T-cell (primary cell): Measurements from ENCODE around the gene ATXN2. TPM values are rescaled to one million over a fixed set of nuclear protein-coding genes. Genes with fewer than 3 reads are reported as not detected.
"Not testable (repeated sequence)": the region's sequence is repeated elsewhere in the genome, so short reads cannot be mapped to it uniquely, and the experiment has no call there.

Experiments used
- ATAC-seq, 4 experiments: fragments of 200-7000 bp in 3 of 4; fragments of 150-1000 bp in 1 of 4; cut with Tn5 transposase; replicated peaks in 1 of 4; 1 replicate in 3 of 4; 2 replicates in 1 of 4; pipeline ENCODE4 v1.10.0; 2021; ENCODE audit warnings: moderate library complexity in 3 of 4, mild to moderate bottlenecking in 2 of 4, moderate number of reproducible peaks in 1 of 4
- CTCF ChIA-PET, 2 donors: fragments of 300-600 bp; sonication (Branson Sonifier 250); formaldehyde crosslinking; loops; one replicate each; lab custom pipeline; 2022; ENCODE audit warnings: antibody characterized with exemption in 2 of 2; lab: Charles Lee
- POLR2A ChIA-PET, 2 donors: fragments of 300-600 bp; sonication (Branson Sonifier 250); formaldehyde crosslinking; loops; one replicate each; lab custom pipeline; 2022; ENCODE audit warnings: antibody characterized with exemption in 2 of 2; lab: Charles Lee
- DNase-seq, 35 experiments: peaks; one replicate each; pipeline versions ENCODE4 v3.0.0 to v3.0.0-alpha.2; 2013 to 2023
- H3K27ac ChIP-seq: one replicate; pipeline ENCODE4 v1.5.1; 2013; ENCODE audit warnings: low read length
- H3K27me3 ChIP-seq, 2 experiments: replicated peaks in 1 of 2; 1 replicate in 1 of 2; 2 replicates in 1 of 2; pipeline versions ENCODE4 v1.6.1 to v1.7.0; 2013; ENCODE audit warnings: low read length in 1 of 2, mixed read lengths in 1 of 2; ENCODE audit not compliant: control insufficient read depth in 2 of 2, insufficient read depth in 2 of 2; ENCODE audit errors: extremely low read depth in 1 of 2
- H3K36me3 ChIP-seq, 2 donors: 1 replicate in 1 of 2; 2 replicates in 1 of 2; pipeline versions ENCODE4 v1.6.1 to v1.7.0; 2013; ENCODE audit warnings: low read length in 1 of 2; ENCODE audit not compliant: control insufficient read depth in 2 of 2, insufficient read depth in 1 of 2; ENCODE audit errors: extremely low read depth in 1 of 2
- H3K4me1 ChIP-seq, 2 experiments: 1 replicate in 1 of 2; 2 replicates in 1 of 2; pipeline versions ENCODE4 v1.6.1 to v1.7.0; 2013; ENCODE audit warnings: low read length in 2 of 2, mixed read lengths in 1 of 2; ENCODE audit not compliant: insufficient read depth in 2 of 2, control insufficient read depth in 1 of 2; ENCODE audit errors: extremely low read depth in 1 of 2
- H3K4me3 ChIP-seq, 2 donors: 1 replicate in 1 of 2; 2 replicates in 1 of 2; pipeline versions ENCODE4 v1.5.1 to v1.7.0; 2013; ENCODE audit warnings: mild to moderate bottlenecking in 2 of 2, low read length in 1 of 2, moderate library complexity in 1 of 2; ENCODE audit not compliant: control insufficient read depth in 1 of 2; ENCODE audit errors: extremely low read depth in 1 of 2
- H3K9me3 ChIP-seq: 2 replicates; pipeline ENCODE4 v1.7.0; 2013
- H3K27ac Mint-ChIP-seq, 2 donors: one replicate each; pipeline ENCODE4 v1.8.0; 2020 to 2021; ENCODE audit warnings: mild to moderate bottlenecking in 2 of 2, mixed read lengths in 2 of 2
- H3K27me3 Mint-ChIP-seq, 2 donors: one replicate each; pipeline ENCODE4 v1.8.0; 2021 to 2022; ENCODE audit warnings: mixed read lengths in 2 of 2
- H3K36me3 Mint-ChIP-seq: one replicate; pipeline ENCODE4 v1.8.0; 2021; ENCODE audit warnings: mixed read lengths
- H3K4me1 Mint-ChIP-seq, 3 donors: one replicate each; pipeline ENCODE4 v1.8.0; 2020 to 2022; ENCODE audit warnings: mixed read lengths in 3 of 3, mild to moderate bottlenecking in 1 of 3
- H3K4me3 Mint-ChIP-seq, 3 donors: one replicate each; pipeline ENCODE4 v1.8.0; 2020 to 2022; ENCODE audit warnings: mild to moderate bottlenecking in 3 of 3, mixed read lengths in 3 of 3, moderate library complexity in 3 of 3
- H3K9me3 Mint-ChIP-seq, 3 donors: one replicate each; pipeline ENCODE4 v1.8.0; 2020 to 2022; ENCODE audit warnings: mixed read lengths in 3 of 3
- WGBS: methylation state at CpG from one replicate; pipeline ENCODE4 v1.1.5; 2013; ENCODE audit warnings: missing lambda C conversion rate; ENCODE audit not compliant: insufficient coverage; 5-methylcytosine and 5-hydroxymethylcytosine counted together
- total RNA-seq, 35 experiments: library from RNA in 6 of 35; stranded (reverse) in 6 of 35; fragments of 120-200 nt in 1 of 35; gene quantifications; one replicate each; pipeline versions ENCODE4 v1.2.1 to v1.2.4 and lab custom pipeline; 2013 to 2026

ATXN2 gene
- total RNA-seq, 5 donors from 2014 or later (not counting 1 experiment from before 2014, with no cell fraction given), result 48.6 to 54.0 (median 50.3) TPM

- Mint-ChIP-seq H3K36me3 (peaks cover 8% of the 10 kb centered on the region), H3K27ac (no peak overlapping the region), H3K4me3 (no peak overlapping the region), H3K27me3 (no peaks in the 10 kb centered on the region), H3K9me3 (no peaks in the 10 kb centered on the region), H3K4me1 (peaks cover 16 to 33% (median 29%) of the 10 kb centered on the region in 3 donors)
- no peaks in the 10 kb centered on the region for H3K27me3 ChIP-seq
- H3K27ac ChIP-seq, result no peak overlapping the region
- H3K4me1 ChIP-seq, result no peaks in the 10 kb centered on the region
- POLR2A ChIA-PET, result interaction anchor here in 1 of 2 donors (0.6 to 0.7 kb wide), 2 partner anchors 109 to 577 kb away, joined by 3 to 7 read pairs; no protein-coding TSS in a partner anchor
- CTCF ChIA-PET, result interaction anchor here (0.6 to 0.7 kb wide), 3 partner anchors 11 to 108 kb away, joined by 3 to 17 read pairs (median 3); no protein-coding TSS in a partner anchor
- ATAC-seq (no peak), DNase-seq (no peak)
- H3K4me3 ChIP-seq, result no peak overlapping the region
- H3K9me3 ChIP-seq, result no peaks in the 10 kb centered on the region
- no peaks in the 10 kb centered on the region for H3K36me3 ChIP-seq
- 86% methylated on average over 2 of the region's 5 CpGs for WGBS
These were observed 13.4 kb downstream of the ATXN2 start for GRCh38 chr12:111585690-111586089.

DNA sequence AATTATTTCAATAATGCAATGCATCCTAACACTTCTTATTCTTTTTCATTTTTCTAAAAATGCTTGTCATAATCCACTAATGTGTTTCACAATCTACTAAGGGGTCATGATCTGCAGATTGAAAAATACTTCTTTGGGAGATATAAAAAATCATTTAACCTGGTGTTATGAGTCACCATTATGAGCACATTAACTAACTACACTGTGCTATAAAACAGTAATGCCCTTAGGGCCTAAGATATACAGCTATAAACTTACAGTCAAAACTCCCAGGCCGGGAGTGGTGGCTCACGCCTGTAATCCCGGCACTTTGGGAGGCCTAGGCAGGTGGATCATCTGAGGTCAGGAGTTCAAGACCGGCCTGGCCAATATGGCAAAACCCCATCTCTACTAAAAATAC, 14.2 kb downstream of the ATXN2 start:
- no peak overlapping the region for H3K27ac Mint-ChIP-seq
- H3K4me3 ChIP-seq, result no peak overlapping the region
- H3K36me3 ChIP-seq, result no peaks in the 10 kb centered on the region
- H3K9me3 ChIP-seq, result no peaks in the 10 kb centered on the region
- DNase-seq (no peak), ATAC-seq (no peak)
- peaks cover 8% of the 10 kb centered on the region for H3K36me3 Mint-ChIP-seq
- no peaks in the 10 kb centered on the region for H3K4me1 ChIP-seq
- peaks cover 16 to 34% (median 26%) of the 10 kb centered on the region in 3 donors for H3K4me1 Mint-ChIP-seq
- H3K4me3 Mint-ChIP-seq, result no peak overlapping the region
- H3K27me3 Mint-ChIP-seq, result no peaks in the 10 kb centered on the region
- H3K27me3 ChIP-seq, result no peaks in the 10 kb centered on the region
- H3K27ac ChIP-seq, result no peak overlapping the region
- CTCF ChIA-PET, result interaction anchor here (0.6 to 0.7 kb wide), 2 partner anchors 124 to 1275 kb away, joined by 3 to 6 read pairs; no protein-coding TSS in a partner anchor
- WGBS, result 100% methylated on average over 2 of the region's 4 CpGs
- no peaks in the 10 kb centered on the region for H3K9me3 Mint-ChIP-seq
- POLR2A ChIA-PET, result interaction anchor here (0.5 to 0.7 kb wide), 2 partner anchors 151 to 576 kb away, joined by 3 to 7 read pairs; no protein-coding TSS in a partner anchor

DNA sequence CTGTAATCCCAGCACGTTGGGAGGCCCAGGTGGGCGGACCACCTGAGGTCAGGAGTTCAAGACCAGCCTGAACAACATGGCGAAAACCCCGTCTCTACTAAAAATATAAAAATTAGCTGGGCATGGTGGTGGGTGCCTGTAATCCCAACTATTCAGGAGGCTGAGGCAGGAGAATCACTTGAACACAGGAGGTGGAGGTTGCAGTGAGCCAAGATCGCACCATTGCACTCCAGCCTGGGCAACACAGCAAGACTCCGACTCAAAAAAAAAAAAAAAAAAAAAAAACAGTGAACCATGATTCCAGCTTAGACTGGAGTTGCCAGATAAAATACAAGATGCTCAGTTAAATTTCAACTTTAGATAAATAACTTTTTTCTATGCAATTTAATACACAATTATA, 15.6 kb downstream of the ATXN2 start:
- peaks cover 19 to 33% (median 27%) of the 10 kb centered on the region in 3 donors for H3K4me1 Mint-ChIP-seq
- H3K4me3 Mint-ChIP-seq, H3K27me3 Mint-ChIP-seq, ATAC-seq, H3K27me3 ChIP-seq, H3K4me3 ChIP-seq, H3K27ac Mint-ChIP-seq, H3K27ac ChIP-seq, DNase-seq, CTCF ChIA-PET, H3K36me3 Mint-ChIP-seq, H3K4me1 ChIP-seq, H3K9me3 Mint-ChIP-seq, H3K36me3 ChIP-seq, H3K9me3 ChIP-seq: not testable (repeated sequence)
- WGBS, result 100% methylated on average over 2 of the region's 6 CpGs
- POLR2A ChIA-PET, result interaction anchor here in 1 of 2 donors (0.6 kb wide), 1 partner anchor 11 kb away, joined by 9 read pairs; no protein-coding TSS in a partner anchor

GRCh38 chr12:111582133-111582747, 16.9 kb downstream of the ATXN2 start:
- Histone ChIP-seq H3K36me3 (peaks cover 0 to 3% of the 10 kb centered on the region in 2 donors), H3K9me3 (no peaks in the 10 kb centered on the region), H3K27ac (no peak overlapping the region), H3K27me3 (no peaks in the 10 kb centered on the region), H3K4me1 (no peaks in the 10 kb centered on the region), H3K4me3 (no peak overlapping the region)
- CTCF ChIA-PET, result interaction anchor here in 1 of 2 donors (0.6 kb wide), 1 partner anchor 228 kb away, joined by 4 read pairs; no protein-coding TSS in a partner anchor
- Mint-ChIP-seq H3K9me3 (no peaks in the 10 kb centered on the region), H3K27ac (no peak overlapping the region), H3K36me3 (peaks cover 12% of the 10 kb centered on the region), H3K27me3 (no peaks in the 10 kb centered on the region), H3K4me3 (no peak overlapping the region), H3K4me1 (peaks cover 24 to 31% (median 28%) of the 10 kb centered on the region in 3 donors)
- 97% methylated on average over 5 of the region's 12 CpGs for WGBS
- POLR2A ChIA-PET, result no interaction called here
- no peak for ATAC-seq
- DNase-seq, result no peak

DNA sequence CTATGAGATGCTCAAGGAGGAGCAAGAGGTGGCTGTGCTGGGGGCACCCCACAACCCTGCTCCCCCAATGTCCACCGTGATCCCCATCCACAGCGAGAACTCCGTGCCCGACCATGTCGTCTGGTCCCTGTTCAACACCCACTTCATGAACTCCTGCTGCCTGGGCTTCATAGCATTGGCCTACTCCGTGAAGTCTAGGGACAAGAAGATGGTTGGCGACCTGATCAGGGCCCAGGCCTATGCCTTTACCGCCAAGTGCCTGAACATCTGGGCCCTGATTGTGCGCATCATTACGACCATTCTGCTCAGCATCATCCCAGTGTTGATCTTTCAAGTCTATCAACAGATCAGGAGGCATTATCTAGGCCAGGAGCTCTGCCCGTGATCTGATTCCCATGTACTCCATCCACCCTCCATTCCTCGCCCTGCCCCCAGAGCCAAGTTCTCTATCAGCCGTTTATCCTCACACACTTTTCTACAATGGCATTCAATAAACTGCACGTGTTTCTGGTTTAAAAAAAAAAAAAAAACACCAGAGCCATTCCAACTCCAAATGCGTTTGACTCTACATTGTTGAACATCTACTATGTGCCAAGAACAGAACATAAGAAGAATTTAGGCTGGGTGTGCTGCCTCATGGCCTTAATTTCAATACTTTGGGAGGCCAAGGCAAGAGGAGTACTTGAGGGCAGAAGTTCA, 17.5 kb downstream of the ATXN2 start:
- peaks cover 12% of the 10 kb centered on the region for H3K36me3 Mint-ChIP-seq
- DNase-seq, result no peak
- H3K4me3 Mint-ChIP-seq, result no peak overlapping the region
- no peak overlapping the region for H3K27ac ChIP-seq
- H3K9me3 ChIP-seq, result no peaks in the 10 kb centered on the region
- POLR2A ChIA-PET, result no interaction called here
- peaks cover 19 to 27% (median 24%) of the 10 kb centered on the region in 3 donors for H3K4me1 Mint-ChIP-seq
- H3K4me1 ChIP-seq, result no peaks in the 10 kb centered on the region
- H3K27me3 ChIP-seq, result no peaks in the 10 kb centered on the region
- CTCF ChIA-PET, result interaction anchor here in 1 of 2 donors (0.6 kb wide), 1 partner anchor 229 kb away, joined by 4 read pairs; no protein-coding TSS in a partner anchor
- H3K27me3 Mint-ChIP-seq, result no peaks in the 10 kb centered on the region
- H3K36me3 ChIP-seq, result peaks cover 0 to 3% of the 10 kb centered on the region in 2 donors
- WGBS, result 96% methylated on average over 14 of the region's 15 CpGs
- H3K9me3 Mint-ChIP-seq, result no peaks in the 10 kb centered on the region
- H3K27ac Mint-ChIP-seq, result no peak overlapping the region
- no peak overlapping the region for H3K4me3 ChIP-seq
- no peak for ATAC-seq

DNA sequence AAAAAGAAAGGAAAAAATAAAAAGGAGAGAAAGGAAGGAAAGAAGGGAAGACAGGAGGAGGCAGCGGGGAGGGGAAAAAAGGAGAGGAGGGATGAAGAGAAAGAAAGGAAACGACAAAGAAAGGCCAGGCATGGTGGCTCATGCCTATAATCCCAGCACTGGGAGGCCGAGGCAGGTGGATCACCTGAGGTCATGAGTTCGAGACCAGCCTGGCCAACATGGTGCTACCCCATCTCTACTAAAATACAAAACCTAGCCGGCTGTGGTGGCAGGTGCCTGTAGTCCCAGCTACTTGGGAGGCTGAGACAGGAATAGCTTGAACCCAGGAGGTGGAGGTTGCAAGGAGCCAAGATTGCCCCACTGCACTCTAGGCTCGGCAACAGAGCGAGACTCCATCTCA, 18.4 kb downstream of the ATXN2 start:
- ChIA-PET POLR2A (no interaction called here), CTCF (no interaction called here)
- DNase-seq (no peak), ATAC-seq (no peak)
- no peaks in the 10 kb centered on the region for H3K27me3 Mint-ChIP-seq
- H3K4me3 ChIP-seq, result no peak overlapping the region
- H3K27ac Mint-ChIP-seq, result no peak overlapping the region
- H3K27me3 ChIP-seq, result no peaks in the 10 kb centered on the region
- peaks cover 0 to 3% of the 10 kb centered on the region in 2 donors for H3K36me3 ChIP-seq
- peaks cover 12% of the 10 kb centered on the region for H3K36me3 Mint-ChIP-seq
- H3K4me1 ChIP-seq, result no peaks in the 10 kb centered on the region
- peaks cover 16 to 26% (median 24%) of the 10 kb centered on the region in 3 donors for H3K4me1 Mint-ChIP-seq
- no peak overlapping the region for H3K4me3 Mint-ChIP-seq
- WGBS, result 100% methylated on average over 1 of the region's 7 CpGs
- H3K27ac ChIP-seq, result no peak overlapping the region
- no peaks in the 10 kb centered on the region for H3K9me3 ChIP-seq
- no peaks in the 10 kb centered on the region for H3K9me3 Mint-ChIP-seq
